ENCODE data around the gene RINL.

DNA sequence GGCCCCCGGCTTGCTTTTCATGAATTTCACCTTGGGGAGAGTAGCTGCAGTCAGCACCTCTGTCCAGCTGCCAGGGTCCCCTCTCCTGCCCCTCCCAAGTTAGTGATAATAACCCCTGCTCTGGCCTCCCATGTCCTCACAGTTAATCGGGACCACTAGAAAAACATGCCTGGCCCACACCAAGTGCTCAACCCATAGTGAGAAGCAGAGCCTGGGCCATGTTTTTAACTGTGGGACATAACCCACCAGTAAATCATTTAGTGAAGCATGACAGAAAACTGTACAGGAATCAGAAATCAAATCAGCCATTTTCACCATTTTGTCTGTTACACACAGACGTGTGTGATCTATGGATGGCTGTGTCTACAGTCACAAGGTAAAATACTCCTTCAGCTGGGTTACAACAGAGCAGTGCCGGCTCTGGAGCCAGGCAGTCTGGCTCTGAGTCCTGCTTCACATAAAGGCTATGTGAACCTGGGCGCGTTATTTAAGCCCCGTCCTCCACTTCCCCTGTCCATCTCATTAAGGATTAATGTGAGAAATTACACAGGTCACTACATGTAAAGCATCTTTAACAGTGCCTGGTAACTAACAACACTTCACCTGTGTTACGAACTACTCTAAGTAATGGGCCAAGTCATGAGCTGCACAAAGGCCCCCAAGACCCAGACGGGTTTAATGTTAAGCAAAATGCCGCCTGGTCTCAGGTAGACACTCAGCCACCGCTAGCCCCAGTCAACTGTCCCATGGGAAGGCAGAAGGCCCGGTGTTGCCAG lies 38.9 kb downstream of the RINL start:
- TF ChIP-seq POLR2A (IDR thresholded peaks at IDR 0.05; ENCODE audit: low read depth, low read length): no peak
- TF ChIP-seq, protein P1, sequence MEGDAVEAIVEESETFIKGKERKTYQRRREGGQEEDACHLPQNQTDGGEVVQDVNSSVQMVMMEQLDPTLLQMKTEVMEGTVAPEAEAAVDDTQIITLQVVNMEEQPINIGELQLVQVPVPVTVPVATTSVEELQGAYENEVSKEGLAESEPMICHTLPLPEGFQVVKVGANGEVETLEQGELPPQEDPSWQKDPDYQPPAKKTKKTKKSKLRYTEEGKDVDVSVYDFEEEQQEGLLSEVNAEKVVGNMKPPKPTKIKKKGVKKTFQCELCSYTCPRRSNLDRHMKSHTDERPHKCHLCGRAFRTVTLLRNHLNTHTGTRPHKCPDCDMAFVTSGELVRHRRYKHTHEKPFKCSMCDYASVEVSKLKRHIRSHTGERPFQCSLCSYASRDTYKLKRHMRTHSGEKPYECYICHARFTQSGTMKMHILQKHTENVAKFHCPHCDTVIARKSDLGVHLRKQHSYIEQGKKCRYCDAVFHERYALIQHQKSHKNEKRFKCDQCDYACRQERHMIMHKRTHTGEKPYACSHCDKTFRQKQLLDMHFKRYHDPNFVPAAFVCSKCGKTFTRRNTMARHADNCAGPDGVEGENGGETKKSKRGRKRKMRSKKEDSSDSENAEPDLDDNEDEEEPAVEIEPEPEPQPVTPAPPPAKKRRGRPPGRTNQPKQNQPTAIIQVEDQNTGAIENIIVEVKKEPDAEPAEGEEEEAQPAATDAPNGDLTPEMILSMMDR (conservative IDR thresholded peaks at IDR 0.05; ENCODE audit: low read depth, low read length): no peak
- TF ChIP-seq RAD21 (IDR thresholded peaks at IDR 0.05; ENCODE audit: low read length): no peak
- no peak for TF ChIP-seq CHD1 (IDR thresholded peaks at IDR 0.05; ENCODE audit: low read depth, low read length)
- TF ChIP-seq, protein P2, sequence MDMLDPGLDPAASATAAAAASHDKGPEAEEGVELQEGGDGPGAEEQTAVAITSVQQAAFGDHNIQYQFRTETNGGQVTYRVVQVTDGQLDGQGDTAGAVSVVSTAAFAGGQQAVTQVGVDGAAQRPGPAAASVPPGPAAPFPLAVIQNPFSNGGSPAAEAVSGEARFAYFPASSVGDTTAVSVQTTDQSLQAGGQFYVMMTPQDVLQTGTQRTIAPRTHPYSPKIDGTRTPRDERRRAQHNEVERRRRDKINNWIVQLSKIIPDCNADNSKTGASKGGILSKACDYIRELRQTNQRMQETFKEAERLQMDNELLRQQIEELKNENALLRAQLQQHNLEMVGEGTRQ (IDR thresholded peaks at IDR 0.05; ENCODE audit: low read depth, low read length): no peak
- no peak for TF ChIP-seq BHLHE40 (IDR thresholded peaks at IDR 0.05; ENCODE audit: low read depth, low read length)
- TF ChIP-seq FOS (IDR thresholded peaks at IDR 0.05; ENCODE audit: low read depth, low read length): no peak
- no peak for TF ChIP-seq RCOR1 (IDR thresholded peaks at IDR 0.05; ENCODE audit: insufficient replicate concordance, low read length)
- TF ChIP-seq RFX5 (IDR thresholded peaks at IDR 0.05; ENCODE audit: low read depth, low read length): no peak
- TF ChIP-seq MXI1 (IDR thresholded peaks at IDR 0.05; ENCODE audit: borderline replicate concordance, low read depth, low read length): no peak
